Keratinocyte (primary cell): ENCODE data around the gene ALOX5.

Source experiments
- EZH2 ChIP-seq: IDR thresholded peaks from one replicate; pipeline ENCODE4 v1.6.1; 2012; ENCODE audit warnings: inconsistent platforms, mild to moderate bottlenecking, low read length, moderate library complexity
- TF ChIP-seq, protein P1 (sequence below), 3 experiments: IDR thresholded peaks in 1 of 3; conservative IDR thresholded peaks in 1 of 3; optimal IDR thresholded peaks in 1 of 3; 2 replicates in 2 of 3; 3 replicates in 1 of 3; pipeline versions ENCODE3 to v1.5.1; 2011; ENCODE audit warnings: low read length in 3 of 3, mild to moderate bottlenecking in 3 of 3, moderate library complexity in 2 of 3, control low read depth in 1 of 3, inconsistent platforms in 1 of 3; ENCODE audit not compliant: insufficient read depth in 2 of 3; ENCODE audit errors: extremely low read depth in 1 of 3

DNA sequence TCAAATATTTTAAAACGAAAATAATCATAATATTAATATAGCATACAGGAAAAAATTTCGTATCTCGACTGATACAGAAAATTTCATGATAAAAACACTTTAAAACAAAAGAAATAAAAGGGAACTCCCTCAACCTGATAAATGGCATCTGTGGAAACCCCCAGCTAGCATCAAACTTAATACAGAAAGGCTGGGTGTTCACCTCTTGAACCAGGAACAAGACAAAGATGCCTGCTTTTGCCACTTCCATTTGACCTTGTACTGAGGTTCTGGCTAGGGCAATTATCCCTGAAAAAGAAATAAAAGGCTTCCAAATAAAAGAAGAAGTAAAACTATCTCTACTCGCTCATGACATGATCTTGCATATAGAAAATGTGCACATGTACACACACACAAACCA, 2.5 kb upstream of the ALOX5 start:
- TF ChIP-seq, protein P1, sequence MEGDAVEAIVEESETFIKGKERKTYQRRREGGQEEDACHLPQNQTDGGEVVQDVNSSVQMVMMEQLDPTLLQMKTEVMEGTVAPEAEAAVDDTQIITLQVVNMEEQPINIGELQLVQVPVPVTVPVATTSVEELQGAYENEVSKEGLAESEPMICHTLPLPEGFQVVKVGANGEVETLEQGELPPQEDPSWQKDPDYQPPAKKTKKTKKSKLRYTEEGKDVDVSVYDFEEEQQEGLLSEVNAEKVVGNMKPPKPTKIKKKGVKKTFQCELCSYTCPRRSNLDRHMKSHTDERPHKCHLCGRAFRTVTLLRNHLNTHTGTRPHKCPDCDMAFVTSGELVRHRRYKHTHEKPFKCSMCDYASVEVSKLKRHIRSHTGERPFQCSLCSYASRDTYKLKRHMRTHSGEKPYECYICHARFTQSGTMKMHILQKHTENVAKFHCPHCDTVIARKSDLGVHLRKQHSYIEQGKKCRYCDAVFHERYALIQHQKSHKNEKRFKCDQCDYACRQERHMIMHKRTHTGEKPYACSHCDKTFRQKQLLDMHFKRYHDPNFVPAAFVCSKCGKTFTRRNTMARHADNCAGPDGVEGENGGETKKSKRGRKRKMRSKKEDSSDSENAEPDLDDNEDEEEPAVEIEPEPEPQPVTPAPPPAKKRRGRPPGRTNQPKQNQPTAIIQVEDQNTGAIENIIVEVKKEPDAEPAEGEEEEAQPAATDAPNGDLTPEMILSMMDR (optimal IDR thresholded peaks at IDR 0.05 in 1 of 3, IDR thresholded peaks at IDR 0.05 in 1 of 3, conservative IDR thresholded peaks at IDR 0.05 in 1 of 3; ENCODE audit: extremely low read depth in 1 of 3, insufficient read depth in 2 of 3, low read length in 3 of 3): no peak
- no peak for TF ChIP-seq EZH2
